DOHH2 (cell line): ENCODE results near the gene HPX.

Source experiments
- CTCF ChIP-seq: fragments of 200-600 bp; sonication (generic); IDR thresholded peaks from one replicate; pipeline ENCODE4 v1.5.1; 2014; ENCODE audit warnings: antibody characterized with exemption, mild to moderate bottlenecking, low read depth, low read length; ENCODE audit not compliant: poor library complexity, severe bottlenecking
- EZH2phosphoT487 ChIP-seq: fragments of 200-600 bp; sonication (generic); IDR thresholded peaks from 2 replicates; pipeline ENCODE4 v1.6.1; 2017; ENCODE audit warnings: borderline replicate concordance, mild to moderate bottlenecking, antibody characterized with exemption, low read length, moderate library complexity, mixed read lengths

- no peak for TF ChIP-seq CTCF
- no peak for TF ChIP-seq EZH2phosphoT487
Measured at GRCh38 chr11:6388748-6389147, 52.0 kb downstream of the HPX start.
